ENCODE measurements around the gene CETN1.

The CETN1 gene

GRCh38 chr18:621291-622043, 41.3 kb downstream of the CETN1 start:
- Histone ChIP-seq H3K18ac (ENCODE audit: low read length) (no peak overlapping the region), H3K56ac (ENCODE audit: low read length) (no peak overlapping the region), H3K27me3 (ENCODE audit: insufficient read depth, low read length, poor library complexity) (no peaks in the 10 kb centered on the region), H3K23ac (ENCODE audit: low read length) (no peak overlapping the region), H3K79me2 (ENCODE audit: control insufficient read depth, insufficient read depth, low read length) (no peaks in the 10 kb centered on the region), H2AK5ac (ENCODE audit: low read length) (no peak overlapping the region), H3K4me2 (ENCODE audit: low read length) (no peak overlapping the region), H3K36me3 (ENCODE audit: control insufficient read depth, insufficient read depth, low read length) (no peaks in the 10 kb centered on the region), H3K4me3 (ENCODE audit: low read length) (no peak overlapping the region), H3K79me1 (ENCODE audit: low read length) (no peaks in the 10 kb centered on the region), H2BK5ac (ENCODE audit: low read length) (no peak overlapping the region), H4K8ac (ENCODE audit: low read depth, low read length) (no peak overlapping the region), H3K4me1 (ENCODE audit: control insufficient read depth, low read depth, low read length) (no peaks in the 10 kb centered on the region), H3K27ac (ENCODE audit: low read depth, low read length) (no peak overlapping the region), H2BK15ac (replicated peaks; ENCODE audit: low read depth) (no peak overlapping the region), H4K5ac (ENCODE audit: low read length) (no peak overlapping the region), H3K9ac (ENCODE audit: low read length) (no peak overlapping the region), H2BK120ac (ENCODE audit: low read depth, low read length) (no peak overlapping the region), H3K4ac (ENCODE audit: low read depth, low read length) (no peak overlapping the region)
- WGBS (ENCODE audit: extremely low coverage, insufficient coverage, low lambda C conversion rate) = no CpG with 5 or more reads among the region's 7 CpGs
- DNase-seq = no peak

- Histone ChIP-seq H3K79me1 (ENCODE audit: low read length) (no peaks in the 10 kb centered on the region), H2AK5ac (ENCODE audit: low read length) (no peak overlapping the region), H3K27me3 (ENCODE audit: insufficient read depth, low read length, poor library complexity) (no peaks in the 10 kb centered on the region), H2BK5ac (ENCODE audit: low read length) (no peak overlapping the region), H3K4me2 (ENCODE audit: low read length) (no peak overlapping the region), H2BK120ac (ENCODE audit: low read depth, low read length) (no peak overlapping the region), H3K36me3 (ENCODE audit: control insufficient read depth, insufficient read depth, low read length) (no peaks in the 10 kb centered on the region), H3K4ac (ENCODE audit: low read depth, low read length) (no peak overlapping the region), H3K18ac (ENCODE audit: low read length) (no peak overlapping the region), H4K8ac (ENCODE audit: low read depth, low read length) (no peak overlapping the region), H3K4me3 (ENCODE audit: low read length) (no peak overlapping the region), H3K9ac (ENCODE audit: low read length) (no peak overlapping the region), H3K4me1 (ENCODE audit: control insufficient read depth, low read depth, low read length) (no peaks in the 10 kb centered on the region), H2BK15ac (replicated peaks; ENCODE audit: low read depth) (no peak overlapping the region), H3K56ac (ENCODE audit: low read length) (no peak overlapping the region), H4K5ac (ENCODE audit: low read length) (no peak overlapping the region), H3K23ac (ENCODE audit: low read length) (no peak overlapping the region), H3K79me2 (ENCODE audit: control insufficient read depth, insufficient read depth, low read length) (no peaks in the 10 kb centered on the region), H3K27ac (ENCODE audit: low read depth, low read length) (no peak overlapping the region)
- WGBS (ENCODE audit: extremely low coverage, insufficient coverage, low lambda C conversion rate) = no CpG with 5 or more reads among the region's 6 CpGs
- no peak for DNase-seq
Measured at GRCh38 chr18:622289-622688, 42.1 kb downstream of the CETN1 start.

DNA sequence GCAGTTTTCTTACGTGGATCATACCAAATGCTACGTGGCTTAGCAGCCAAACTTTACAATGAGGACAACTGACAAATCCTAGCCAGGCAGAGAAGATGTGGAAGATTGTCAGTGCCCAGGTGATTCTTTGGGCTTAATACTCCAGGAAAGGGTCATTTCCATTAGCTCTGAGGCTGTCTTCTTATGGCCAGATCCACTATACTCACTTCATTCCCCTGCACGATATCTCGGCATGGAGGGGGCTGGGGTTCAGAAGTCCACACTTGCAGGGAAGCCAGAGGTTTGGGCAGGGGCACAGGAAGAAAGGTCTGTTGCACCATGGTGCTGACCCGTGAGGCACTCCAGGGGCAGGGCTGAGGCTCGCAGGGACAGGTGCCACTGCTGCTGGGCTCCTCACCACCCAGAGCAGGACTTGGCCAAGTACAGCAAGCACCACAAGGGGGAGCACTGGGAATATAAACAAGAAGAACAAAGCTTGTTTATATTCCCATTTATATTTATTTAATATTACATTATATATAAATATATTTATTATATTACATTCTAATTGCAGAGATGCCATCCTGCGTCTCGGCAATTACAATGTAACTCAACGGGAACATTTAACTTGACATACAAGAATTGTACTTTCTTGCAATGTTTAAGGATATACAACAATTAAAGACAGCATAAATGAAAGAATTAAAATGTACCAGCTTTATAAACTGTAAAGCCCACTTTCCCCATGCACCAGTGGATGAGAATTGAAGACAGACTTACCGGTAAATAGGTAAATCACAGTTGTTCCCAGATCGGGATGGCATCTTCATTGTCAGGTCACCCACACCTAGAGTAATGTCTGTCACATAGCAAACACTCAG, 43.8 kb downstream of the CETN1 start:
- H3K36me3 ChIP-seq (ENCODE audit: control insufficient read depth, insufficient read depth, low read length) = no peaks in the 10 kb centered on the region
- H3K4ac ChIP-seq (ENCODE audit: low read depth, low read length) = no peak overlapping the region
- no peak overlapping the region for H2BK5ac ChIP-seq (ENCODE audit: low read length)
- no peak overlapping the region for H3K18ac ChIP-seq (ENCODE audit: low read length)
- H3K56ac ChIP-seq (ENCODE audit: low read length) = no peak overlapping the region
- no peak overlapping the region for H2BK120ac ChIP-seq (ENCODE audit: low read depth, low read length)
- peak; percentile 77 for DNase-seq
- no peak overlapping the region for H3K9ac ChIP-seq (ENCODE audit: low read length)
- no peak overlapping the region for H3K23ac ChIP-seq (ENCODE audit: low read length)
- H4K5ac ChIP-seq (ENCODE audit: low read length) = no peak overlapping the region
- H2BK15ac ChIP-seq (replicated peaks; ENCODE audit: low read depth) = no peak overlapping the region
- no peak overlapping the region for H3K4me3 ChIP-seq (ENCODE audit: low read length)
- H3K79me2 ChIP-seq (ENCODE audit: control insufficient read depth, insufficient read depth, low read length) = no peaks in the 10 kb centered on the region
- H3K27me3 ChIP-seq (ENCODE audit: insufficient read depth, low read length, poor library complexity) = no peaks in the 10 kb centered on the region
- H3K4me1 ChIP-seq (ENCODE audit: control insufficient read depth, low read depth, low read length) = no peaks in the 10 kb centered on the region
- no peak overlapping the region for H4K8ac ChIP-seq (ENCODE audit: low read depth, low read length)
- no peak overlapping the region for H3K27ac ChIP-seq (ENCODE audit: low read depth, low read length)
- H3K79me1 ChIP-seq (ENCODE audit: low read length) = no peaks in the 10 kb centered on the region
- no peak overlapping the region for H2AK5ac ChIP-seq (ENCODE audit: low read length)
- no peak overlapping the region for H3K4me2 ChIP-seq (ENCODE audit: low read length)
- no CpG with 5 or more reads among the region's 11 CpGs for whole genome bisulfite sequencing (ENCODE audit: extremely low coverage, insufficient coverage, low lambda C conversion rate)

DNA sequence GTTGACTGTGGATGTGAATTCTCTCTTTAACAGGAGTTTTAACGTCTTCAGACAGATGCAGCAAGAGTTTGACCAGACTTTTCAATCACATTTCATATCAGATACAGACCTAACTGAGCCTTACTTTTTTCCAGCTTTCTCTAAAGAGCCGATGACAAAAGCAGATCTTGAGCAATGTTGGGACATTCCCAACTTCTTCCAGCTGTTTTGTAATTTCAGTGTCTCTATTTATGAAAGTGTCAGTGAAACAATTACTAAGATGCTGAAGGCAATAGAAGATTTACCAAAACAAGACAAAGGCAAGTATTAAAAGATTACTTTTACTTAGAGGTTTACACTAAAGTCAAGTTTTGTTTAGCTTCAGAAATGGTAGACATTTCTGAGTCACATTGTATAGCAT, 47.1 kb downstream of the CETN1 start:
- DNase-seq = no peak
- Histone ChIP-seq H3K27me3 (ENCODE audit: insufficient read depth, low read length, poor library complexity) (no peaks in the 10 kb centered on the region), H4K5ac (ENCODE audit: low read length) (no peak overlapping the region), H3K4ac (ENCODE audit: low read depth, low read length) (no peak overlapping the region), H3K4me3 (ENCODE audit: low read length) (no peak overlapping the region), H3K18ac (ENCODE audit: low read length) (no peak overlapping the region), H2AK5ac (ENCODE audit: low read length) (no peak overlapping the region), H3K79me1 (ENCODE audit: low read length) (no peaks in the 10 kb centered on the region), H2BK5ac (ENCODE audit: low read length) (no peak overlapping the region), H4K8ac (ENCODE audit: low read depth, low read length) (no peak overlapping the region), H3K27ac (ENCODE audit: low read depth, low read length) (no peak overlapping the region), H3K36me3 (ENCODE audit: control insufficient read depth, insufficient read depth, low read length) (no peaks in the 10 kb centered on the region), H2BK120ac (ENCODE audit: low read depth, low read length) (no peak overlapping the region), H3K56ac (ENCODE audit: low read length) (no peak overlapping the region), H3K4me1 (ENCODE audit: control insufficient read depth, low read depth, low read length) (no peaks in the 10 kb centered on the region), H3K4me2 (ENCODE audit: low read length) (no peak overlapping the region), H3K23ac (ENCODE audit: low read length) (no peak overlapping the region), H2BK15ac (replicated peaks; ENCODE audit: low read depth) (no peak overlapping the region), H3K79me2 (ENCODE audit: control insufficient read depth, insufficient read depth, low read length) (no peaks in the 10 kb centered on the region), H3K9ac (ENCODE audit: low read length) (no peak overlapping the region)
- WGBS (ENCODE audit: extremely low coverage, insufficient coverage, low lambda C conversion rate) = no CpG with 5 or more reads among the region's 2 CpGs

- no peaks in the 10 kb centered on the region for H3K36me3 ChIP-seq (ENCODE audit: control insufficient read depth, insufficient read depth, low read length)
- no peaks in the 10 kb centered on the region for H3K79me2 ChIP-seq (ENCODE audit: control insufficient read depth, insufficient read depth, low read length)
- H2BK120ac ChIP-seq (ENCODE audit: low read depth, low read length) = no peak overlapping the region
- no peaks in the 10 kb centered on the region for H3K79me1 ChIP-seq (ENCODE audit: low read length)
- no peak overlapping the region for H3K4me3 ChIP-seq (ENCODE audit: low read length)
- no peak overlapping the region for H4K8ac ChIP-seq (ENCODE audit: low read depth, low read length)
- no peak overlapping the region for H3K23ac ChIP-seq (ENCODE audit: low read length)
- no peak overlapping the region for H2BK15ac ChIP-seq (replicated peaks; ENCODE audit: low read depth)
- H3K56ac ChIP-seq (ENCODE audit: low read length) = no peak overlapping the region
- no peaks in the 10 kb centered on the region for H3K27me3 ChIP-seq (ENCODE audit: insufficient read depth, low read length, poor library complexity)
- H4K5ac ChIP-seq (ENCODE audit: low read length) = no peak overlapping the region
- no peak overlapping the region for H3K4ac ChIP-seq (ENCODE audit: low read depth, low read length)
- no CpG with 5 or more reads among the region's 6 CpGs for WGBS (ENCODE audit: extremely low coverage, insufficient coverage, low lambda C conversion rate)
- no peak overlapping the region for H2BK5ac ChIP-seq (ENCODE audit: low read length)
- DNase-seq = no peak
- H3K18ac ChIP-seq (ENCODE audit: low read length) = no peak overlapping the region
- no peak overlapping the region for H2AK5ac ChIP-seq (ENCODE audit: low read length)
- no peak overlapping the region for H3K27ac ChIP-seq (ENCODE audit: low read depth, low read length)
- no peak overlapping the region for H3K9ac ChIP-seq (ENCODE audit: low read length)
- no peaks in the 10 kb centered on the region for H3K4me1 ChIP-seq (ENCODE audit: control insufficient read depth, low read depth, low read length)
- H3K4me2 ChIP-seq (ENCODE audit: low read length) = no peak overlapping the region
Measured at GRCh38 chr18:629269-630150, 49.3 kb downstream of the CETN1 start.

All from mesendoderm (in vitro differentiated cells).